ENCODE measurements around the gene ANP32A. TPM values are rescaled to one million over a fixed set of nuclear protein-coding genes. Genes with fewer than 3 reads are reported as not detected.

The ANP32A gene
- total and polyA plus RNA-seq, 9 of the 15 experiments (the other 6 are each of a cell fraction or from before 2014, with no cell fraction given): 13.2 to 656 (median 210) TPM

GRCh38 chr15:68764090-68764489 is 56.6 kb downstream of the ANP32A start:
- no TSS peak for BruUV-seq (replicated peaks)
- no peak for FAIRE-seq
- in situ Hi-C loops (cut with MboI): no loop called here
- Histone ChIP-seq H2AFZ (ENCODE audit: low read depth, low read length) (no peak overlapping the region), H3K9me1 (ENCODE audit: control insufficient read depth, insufficient read depth, low read length) (no peaks in the 10 kb centered on the region), H4K20me1 (replicated peaks; ENCODE audit: control insufficient read depth, insufficient read depth, low read length) (no peaks in the 10 kb centered on the region), H3K9me3 (replicated peaks; ENCODE audit: control insufficient read depth, insufficient read depth, low read depth, low read length) (no peaks in the 10 kb centered on the region), H3K36me3 (ENCODE audit: control insufficient read depth, insufficient read depth, low read length) (no peaks in the 10 kb centered on the region), H3K4me2 (ENCODE audit: insufficient read depth, low read length) (no peak overlapping the region), H3K9ac (ENCODE audit: insufficient read depth in 1 of 2, low read depth in 2 of 2, low read length in 2 of 2) (no peak overlapping the region), H3K4me1 (replicated peaks in 1 of 2; ENCODE audit: control insufficient read depth in 2 of 2, insufficient read depth in 2 of 2, low read length in 2 of 2) (no peaks in the 10 kb centered on the region), H3K4me3 (no peak overlapping the region), H3K27ac (ENCODE audit: extremely low read depth, low read depth, low read length) (no peak overlapping the region), H3K79me2 (ENCODE audit: control insufficient read depth, insufficient read depth, low read length) (no peaks in the 10 kb centered on the region), H3K27me3 (ENCODE audit: control insufficient read depth in 2 of 2, insufficient read depth in 2 of 2, low read length in 2 of 2) (peaks cover 0 to 4% of the 10 kb centered on the region in 2 experiments; a peak in 1 of 5 replicates)
- TF ChIP-seq CREBBP (IDR thresholded peaks at IDR 0.05; ENCODE audit: low read depth, low read length) (no peak), MEF2A (IDR thresholded peaks at IDR 0.05; ENCODE audit: control insufficient read depth, low read depth, low read length) (no peak), ESRRB (CRISPR knock-in tag; IDR thresholded peaks at IDR 0.05; ENCODE audit: borderline replicate concordance) (no peak), NFE2 (IDR thresholded peaks at IDR 0.05; ENCODE audit: low read depth) (no peak)
- TF ChIP-seq, protein P1, sequence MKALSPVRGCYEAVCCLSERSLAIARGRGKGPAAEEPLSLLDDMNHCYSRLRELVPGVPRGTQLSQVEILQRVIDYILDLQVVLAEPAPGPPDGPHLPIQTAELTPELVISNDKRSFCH (CRISPR knock-in tag; IDR thresholded peaks at IDR 0.05): no peak
- TF ChIP-seq, protein P1 (tag; IDR thresholded peaks at IDR 0.05): no peak
- ATAC-seq: no peak
- intact Hi-C loops (cut with micrococcal nuclease): no loop called here
- POLR2A ChIA-PET: interaction anchor here (0.6 to 1.4 kb wide), 2 partner anchors 12 to 33 kb away, joined by 3 read pairs; no protein-coding TSS in a partner anchor
- CTCF ChIA-PET (ENCODE audit: low intra/inter-chr PET ratio): no interaction called here
- no peak for DNase-seq (ENCODE audit: extremely low read depth in 1 of 4, low spot score in 3 of 4)
- WGBS (ENCODE audit: insufficient coverage, low coverage, missing lambda C conversion rate): 6% methylated on average over 1 of the region's 1 CpG

DNA sequence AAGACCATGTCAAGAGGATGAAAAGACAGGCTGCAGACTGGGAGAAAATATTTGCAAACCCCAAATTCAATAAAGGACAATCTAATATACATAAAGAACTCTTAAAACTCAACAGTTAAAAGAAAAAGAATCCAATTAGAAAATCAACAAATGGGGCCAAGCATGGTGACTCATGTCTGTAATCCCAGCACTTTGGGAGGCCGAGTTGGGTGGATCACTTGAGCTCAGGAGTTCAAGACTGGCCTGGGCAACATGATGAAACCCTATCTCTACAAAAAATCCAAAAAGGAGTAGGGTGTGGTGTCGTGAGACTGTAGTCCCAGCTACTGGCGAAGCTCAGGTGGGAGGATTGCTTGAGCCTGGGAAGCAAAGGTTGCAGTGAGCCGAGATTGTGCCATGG is 57.6 kb downstream of the ANP32A start:
- FAIRE-seq (no peak), DNase-seq (ENCODE audit: extremely low read depth in 1 of 4, low spot score in 3 of 4) (no peak), ATAC-seq (no peak)
- Histone ChIP-seq H3K4me2 (ENCODE audit: insufficient read depth, low read length) (no peak overlapping the region), H4K20me1 (replicated peaks; ENCODE audit: control insufficient read depth, insufficient read depth, low read length) (no peaks in the 10 kb centered on the region), H3K9me1 (ENCODE audit: control insufficient read depth, insufficient read depth, low read length) (no peaks in the 10 kb centered on the region), H3K36me3 (ENCODE audit: control insufficient read depth, insufficient read depth, low read length) (no peaks in the 10 kb centered on the region), H3K79me2 (ENCODE audit: control insufficient read depth, insufficient read depth, low read length) (no peaks in the 10 kb centered on the region), H3K27me3 (ENCODE audit: control insufficient read depth in 2 of 2, insufficient read depth in 2 of 2, low read length in 2 of 2) (peaks cover 0 to 4% of the 10 kb centered on the region in 2 experiments; a peak in 1 of 5 replicates), H3K9ac (ENCODE audit: insufficient read depth in 1 of 2, low read depth in 2 of 2, low read length in 2 of 2) (no peak overlapping the region), H3K4me1 (replicated peaks in 1 of 2; ENCODE audit: control insufficient read depth in 2 of 2, insufficient read depth in 2 of 2, low read length in 2 of 2) (no peaks in the 10 kb centered on the region), H3K4me3 (no peak overlapping the region), H3K27ac (ENCODE audit: extremely low read depth, low read depth, low read length) (no peak overlapping the region), H3K9me3 (replicated peaks; ENCODE audit: control insufficient read depth, insufficient read depth, low read depth, low read length) (no peaks in the 10 kb centered on the region), H2AFZ (ENCODE audit: low read depth, low read length) (no peak overlapping the region)
- intact Hi-C loops (cut with micrococcal nuclease) (no loop called here), in situ Hi-C loops (cut with MboI) (no loop called here)
- WGBS (ENCODE audit: insufficient coverage, low coverage, missing lambda C conversion rate): 0% methylated on average over 4 of the region's 4 CpGs
- ChIA-PET CTCF (ENCODE audit: low intra/inter-chr PET ratio) (no interaction called here), POLR2A (no interaction called here)
- no TSS peak for BruUV-seq (replicated peaks)
- no peak for TF ChIP-seq PCBP1 (IDR thresholded peaks at IDR 0.05; ENCODE audit: low read depth, low read length, poor library complexity, severe bottlenecking)
- TF ChIP-seq ZBTB1 (CRISPR knock-in tag; IDR thresholded peaks at IDR 0.05; ENCODE audit: borderline replicate concordance, low read depth): no peak
- TF ChIP-seq PBX2 (CRISPR knock-in tag; IDR thresholded peaks at IDR 0.05; ENCODE audit: low read depth): no peak
- TF ChIP-seq PBX2 (tag; conservative IDR thresholded peaks at IDR 0.05; ENCODE audit: low read depth): no peak
- no peak for TF ChIP-seq NONO (IDR thresholded peaks at IDR 0.05; ENCODE audit: low read depth in 2 of 2, low read length in 1 of 2)
- TF ChIP-seq ZNF778 (CRISPR knock-in tag; IDR thresholded peaks at IDR 0.05): no peak
- TF ChIP-seq HNRNPL (IDR thresholded peaks at IDR 0.05; ENCODE audit: low read depth, low read length): no peak
- TF ChIP-seq ZNF212 (CRISPR knock-in tag; IDR thresholded peaks at IDR 0.05): no peak

Measured in K562 (cell line).